HG02885 (cell line): ENCODE measurements around the gene PKNOX1.
A peak's percentile ranks its signal among the peaks of the same experiment; 100 is the strongest.
"Not testable (repeated sequence)": the region's sequence is repeated elsewhere in the genome, so short reads cannot be mapped to it uniquely, and the experiment has no call there.

Experiments
- ATAC-seq: cut with Tn5 transposase; IDR thresholded peaks from one replicate; pipeline ENCODE4 v1.9.1; 2021; ENCODE audit warnings: mild to moderate bottlenecking; ENCODE audit not compliant: unreplicated experiment, poor library complexity

PKNOX1 gene, protein sequence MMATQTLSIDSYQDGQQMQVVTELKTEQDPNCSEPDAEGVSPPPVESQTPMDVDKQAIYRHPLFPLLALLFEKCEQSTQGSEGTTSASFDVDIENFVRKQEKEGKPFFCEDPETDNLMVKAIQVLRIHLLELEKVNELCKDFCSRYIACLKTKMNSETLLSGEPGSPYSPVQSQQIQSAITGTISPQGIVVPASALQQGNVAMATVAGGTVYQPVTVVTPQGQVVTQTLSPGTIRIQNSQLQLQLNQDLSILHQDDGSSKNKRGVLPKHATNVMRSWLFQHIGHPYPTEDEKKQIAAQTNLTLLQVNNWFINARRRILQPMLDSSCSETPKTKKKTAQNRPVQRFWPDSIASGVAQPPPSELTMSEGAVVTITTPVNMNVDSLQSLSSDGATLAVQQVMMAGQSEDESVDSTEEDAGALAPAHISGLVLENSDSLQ

DNA sequence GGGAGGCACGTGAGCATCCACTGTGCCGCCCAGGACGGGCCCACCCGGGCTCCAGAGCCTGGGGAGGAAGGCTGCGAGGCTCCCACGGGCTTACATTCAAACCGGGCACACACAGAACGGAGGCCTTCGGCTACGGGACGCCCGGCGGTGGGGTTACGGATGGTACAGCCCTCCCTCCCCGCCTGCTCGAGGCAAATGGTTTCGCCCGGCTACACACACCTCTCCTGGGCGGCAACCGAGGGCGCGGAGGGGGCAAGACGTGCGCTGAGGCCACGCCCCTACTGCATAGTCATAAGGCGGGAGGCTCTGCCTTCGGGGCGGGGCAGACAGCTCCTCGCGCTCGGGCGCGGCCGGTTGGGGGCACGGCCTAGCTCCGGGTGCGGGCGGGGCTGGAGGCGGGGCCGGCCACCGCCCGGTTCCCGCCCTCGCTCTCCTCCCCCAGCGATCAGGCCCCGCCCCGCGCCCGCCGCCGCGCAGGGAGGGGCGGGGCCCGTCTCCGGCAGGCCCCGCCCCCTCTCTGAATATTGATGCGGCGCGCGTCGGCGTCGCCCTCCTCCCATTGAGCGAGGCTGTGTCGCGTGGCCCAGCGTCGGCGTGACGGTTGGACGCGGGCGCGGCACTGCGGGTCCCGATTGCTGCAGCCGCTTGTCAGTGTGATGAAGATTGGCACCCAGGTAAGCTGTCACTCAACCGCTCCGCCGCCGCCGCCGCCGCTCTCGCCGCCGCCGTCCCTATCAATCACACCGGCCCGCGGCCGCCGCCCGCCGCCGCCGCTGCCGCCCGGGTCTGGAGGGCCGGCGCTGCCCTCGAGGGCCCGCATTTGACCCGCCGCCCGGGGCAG, at the start of gene PKNOX1:
TSS of gene PKNOX1 (plus strand) at position 572 of the 841 bp plus-strand sequence. CDS start 29,820 bp downstream, outside the sequence.
- peak; percentile 82 for ATAC-seq

DNA sequence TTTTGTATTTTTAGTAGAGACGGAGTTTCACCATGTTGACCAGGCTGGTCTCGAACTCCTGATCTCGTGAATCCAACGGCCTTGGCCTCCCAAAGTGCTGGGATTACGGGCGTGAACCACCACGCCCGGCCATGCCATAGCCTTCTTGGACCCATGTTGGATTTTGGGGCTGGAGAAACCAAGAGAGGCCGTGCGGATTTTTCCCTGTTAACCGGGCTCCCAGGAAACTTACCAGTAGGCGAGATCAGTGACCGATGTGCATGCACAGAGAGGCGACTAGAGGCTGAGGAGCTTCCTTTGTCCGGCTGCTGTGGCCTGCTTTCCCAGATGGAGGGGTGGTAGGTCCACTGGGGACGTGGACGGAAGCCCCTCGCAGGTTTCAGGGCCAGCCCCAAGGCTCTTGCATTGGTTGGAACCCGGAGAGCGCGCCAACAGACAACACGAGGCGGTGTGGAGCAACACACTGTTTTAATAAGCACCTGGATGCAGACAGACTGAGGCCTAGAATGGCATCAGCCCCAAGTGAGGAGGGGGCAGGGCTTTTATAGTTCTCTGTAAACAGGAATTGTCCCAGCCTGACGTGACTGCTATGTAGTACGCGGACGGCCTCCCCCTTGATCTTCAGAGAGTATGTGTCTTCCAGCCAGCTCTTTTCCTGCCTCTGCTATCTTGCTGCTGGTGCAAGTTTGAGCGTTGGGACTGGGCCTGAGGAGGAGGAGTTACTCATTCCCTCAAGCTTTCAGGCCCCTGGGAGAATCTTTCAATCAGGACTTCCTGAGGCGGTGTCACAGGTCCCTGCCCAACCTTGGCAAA, 49.0 kb upstream of the PKNOX1 start, which contains the start of gene ERVH48-1:
TSS of gene ERVH48-1 (minus strand) at position 517 of the 813 bp plus-strand sequence. CDS start 6,624 bp downstream, outside the sequence.
- no peak for ATAC-seq

GRCh38 chr21:42927474-42928200, 46.7 kb upstream of the PKNOX1 start:
- not testable (repeated sequence) for ATAC-seq

DNA sequence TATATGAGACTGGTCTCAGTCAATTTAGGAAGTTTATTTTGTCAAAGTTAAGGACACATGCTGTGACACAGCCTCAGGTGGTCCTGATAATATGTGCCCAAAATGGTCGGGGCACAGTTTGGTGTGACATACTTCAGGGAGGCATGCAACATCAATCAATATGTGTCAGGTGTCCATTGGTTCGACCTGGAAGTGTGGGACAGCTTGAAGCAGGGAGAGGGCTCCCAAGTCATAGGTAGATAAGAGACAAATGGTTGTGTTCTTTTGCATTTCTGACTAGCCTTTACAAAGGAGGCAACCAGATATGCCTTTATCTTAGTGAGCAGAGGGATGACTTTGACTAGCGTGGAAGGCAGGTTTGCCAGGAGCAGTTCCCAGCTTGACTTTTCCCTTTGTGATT, 44.4 kb upstream of the PKNOX1 start:
- ATAC-seq = no peak

DNA sequence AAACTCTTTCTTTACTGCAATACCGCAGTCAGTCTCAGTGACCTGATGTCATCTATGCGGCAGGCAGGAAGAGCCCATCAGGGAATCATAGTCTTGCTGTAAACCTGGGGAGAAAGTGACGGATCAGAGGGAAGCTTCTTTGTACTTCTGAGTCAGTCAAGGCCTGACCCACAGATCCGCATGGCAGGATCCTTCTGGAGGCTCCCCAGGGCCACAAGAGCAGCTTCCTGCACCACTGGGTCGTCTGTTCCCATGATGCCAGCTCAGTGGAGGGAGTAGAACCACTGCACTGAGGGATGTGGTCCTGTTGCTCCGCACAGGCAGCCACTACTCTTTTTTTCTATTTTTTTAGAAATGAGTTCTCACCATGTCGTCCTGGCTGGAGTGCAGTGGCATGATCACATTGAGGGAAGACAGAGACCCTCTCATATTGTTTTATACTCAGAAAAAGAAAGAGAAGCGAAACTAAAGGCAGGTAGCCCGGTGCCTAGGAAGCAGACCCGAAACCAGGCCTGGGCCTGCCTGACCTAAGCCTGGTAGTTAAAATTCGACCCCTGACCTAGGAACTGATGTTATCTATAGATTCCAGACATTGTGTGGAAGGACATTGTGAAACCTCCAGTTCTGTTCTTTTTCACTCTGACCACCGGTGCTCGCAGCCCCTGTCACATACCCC, 42.7 kb upstream of the PKNOX1 start:
- ATAC-seq = no peak

DNA sequence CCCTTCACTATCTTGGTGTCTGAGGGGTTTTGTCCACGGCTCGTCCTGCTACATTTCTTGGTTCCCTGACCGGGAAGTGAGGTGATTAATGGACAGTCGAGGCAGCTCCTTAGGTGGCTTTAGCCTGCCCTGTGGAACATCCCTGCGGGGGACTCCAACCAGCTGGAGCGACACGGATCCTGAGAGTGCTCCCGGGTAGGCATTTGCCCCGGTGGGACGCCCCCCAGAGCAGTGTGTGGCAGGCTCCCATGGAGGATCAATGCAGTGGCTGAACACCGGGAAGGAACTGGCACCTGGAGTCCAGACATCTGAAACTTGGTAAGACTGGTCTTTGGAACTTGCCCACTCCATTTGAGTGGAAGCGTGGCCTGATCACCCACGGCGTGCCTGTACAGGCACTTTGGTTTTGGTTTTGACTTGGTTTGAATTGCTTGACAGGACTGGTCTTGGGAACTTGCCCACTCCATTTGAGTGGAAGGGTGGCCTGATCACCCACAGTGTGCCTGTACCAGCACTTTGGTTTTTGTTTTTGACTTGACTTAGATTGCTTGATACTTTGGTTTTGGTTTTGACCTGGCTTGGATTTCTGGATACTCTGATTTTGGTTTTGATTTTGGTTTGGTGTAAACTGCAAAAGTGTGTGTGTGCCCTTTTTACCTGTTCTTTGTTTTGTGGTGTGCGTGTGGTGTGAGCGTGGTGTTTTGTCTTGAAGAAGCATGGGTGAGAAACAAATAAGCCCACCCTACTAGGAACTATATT, 41.8 kb upstream of the PKNOX1 start:
- not testable (repeated sequence) for ATAC-seq

DNA sequence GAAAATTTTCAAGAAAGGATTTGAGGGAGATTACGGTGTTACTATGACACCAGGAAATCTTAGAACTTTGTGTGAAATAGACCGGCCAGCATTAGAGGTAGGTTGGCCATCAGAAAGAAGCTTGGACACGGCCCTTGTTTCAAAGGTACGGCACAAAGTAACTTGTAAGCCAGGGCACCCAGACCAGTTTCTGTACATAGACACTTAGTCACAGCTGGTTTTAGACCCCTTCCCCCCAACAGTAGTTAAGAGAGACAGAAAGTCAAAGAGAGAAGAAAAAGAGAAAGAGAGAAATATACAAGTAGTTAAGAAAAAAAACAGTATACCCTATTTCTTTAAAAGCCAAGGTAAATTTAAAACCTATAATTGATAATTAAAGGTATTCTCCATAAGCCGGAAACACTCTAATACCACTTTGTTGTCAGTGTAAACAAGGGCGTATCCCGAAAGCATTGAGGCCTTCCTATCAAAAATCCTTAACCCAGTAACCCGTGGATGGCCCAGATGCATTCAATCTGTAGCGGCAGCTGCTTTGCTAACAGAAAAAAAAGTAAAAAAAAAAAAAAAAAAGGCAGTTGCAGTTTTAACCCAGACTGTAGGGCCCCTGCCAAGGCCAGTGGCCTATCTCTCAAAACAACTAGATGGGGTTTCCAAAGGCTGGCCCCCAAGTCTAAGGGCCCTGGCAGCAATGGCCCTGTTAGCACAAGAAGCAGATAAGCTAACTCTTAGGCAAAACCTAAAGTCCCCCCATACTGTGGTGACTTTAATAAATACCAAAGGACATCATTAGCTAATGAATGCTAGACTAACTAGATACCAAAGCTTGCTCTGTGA, 41.0 kb upstream of the PKNOX1 start:
- ATAC-seq = not testable (repeated sequence)

GRCh38 chr21:42933973-42934372, 40.4 kb upstream of the PKNOX1 start:
- ATAC-seq = not testable (repeated sequence)

DNA sequence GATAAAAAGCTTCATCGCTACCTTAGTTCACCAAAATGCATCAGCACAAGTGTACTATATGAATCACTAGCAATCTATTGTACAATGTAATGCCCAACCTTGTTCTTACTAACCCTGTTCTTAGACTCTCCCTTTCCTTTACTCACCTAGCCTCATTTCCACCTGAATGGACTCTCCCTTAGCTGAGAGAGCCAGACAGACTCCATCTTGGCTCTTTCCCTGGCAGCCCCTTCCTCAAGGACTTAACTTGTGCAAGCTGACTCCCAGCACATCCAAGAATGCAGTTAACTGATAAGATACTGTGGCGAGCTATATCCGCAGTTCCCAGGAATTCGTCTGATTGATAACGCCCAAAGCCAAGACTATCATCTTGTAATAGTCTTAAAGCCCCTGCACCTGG, 38.0 kb upstream of the PKNOX1 start:
- not testable (repeated sequence) for ATAC-seq

DNA sequence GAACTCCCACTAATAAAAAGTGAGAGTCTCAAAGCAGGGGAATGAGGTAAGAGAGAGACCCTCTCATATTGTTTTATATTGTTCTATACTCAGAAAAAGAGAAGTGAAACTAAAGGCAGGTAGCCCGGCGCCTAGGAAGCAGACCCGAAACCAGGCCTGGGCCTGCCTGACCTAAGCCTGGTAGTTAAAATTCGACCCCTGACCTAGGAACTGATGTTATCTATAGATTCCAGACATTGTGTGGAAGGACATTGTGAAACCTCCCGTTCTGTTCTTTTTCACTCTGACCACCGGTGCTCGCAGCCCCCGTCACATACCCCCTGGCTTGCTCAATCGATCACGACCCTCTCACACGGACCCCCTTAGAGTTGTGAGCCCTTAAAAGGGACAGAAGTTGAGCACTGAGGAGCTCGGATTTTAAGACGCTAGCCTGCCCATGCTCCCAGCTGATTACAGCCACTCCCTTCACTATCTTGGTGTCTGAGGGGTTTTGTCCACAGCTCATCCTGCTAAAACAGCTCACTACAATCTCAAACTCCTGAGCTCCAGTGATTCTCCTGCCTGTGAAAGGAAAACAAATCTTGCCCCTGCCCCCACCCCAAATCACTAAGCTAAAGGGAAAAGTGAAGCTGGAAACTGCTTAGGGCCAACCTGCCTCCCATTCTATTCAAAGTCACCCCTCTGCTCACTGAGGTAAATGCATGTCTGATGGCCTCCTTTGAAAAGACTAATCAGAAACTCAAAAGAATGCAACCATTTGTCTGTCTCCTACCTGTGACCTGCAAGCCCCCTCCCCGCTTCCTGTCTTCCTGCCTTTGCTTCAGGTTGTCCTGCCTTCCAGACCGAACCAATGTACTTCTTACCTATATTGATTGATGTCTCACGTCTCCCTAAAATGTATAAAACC, 37.1 kb upstream of the PKNOX1 start:
- ATAC-seq = not testable (repeated sequence)

- ATAC-seq = no peak
These were observed 36.3 kb upstream of the PKNOX1 start for GRCh38 chr21:42937960-42938605.

GRCh38 chr21:42938606-42938995, 35.8 kb upstream of the PKNOX1 start:
- not testable (repeated sequence) for ATAC-seq

DNA sequence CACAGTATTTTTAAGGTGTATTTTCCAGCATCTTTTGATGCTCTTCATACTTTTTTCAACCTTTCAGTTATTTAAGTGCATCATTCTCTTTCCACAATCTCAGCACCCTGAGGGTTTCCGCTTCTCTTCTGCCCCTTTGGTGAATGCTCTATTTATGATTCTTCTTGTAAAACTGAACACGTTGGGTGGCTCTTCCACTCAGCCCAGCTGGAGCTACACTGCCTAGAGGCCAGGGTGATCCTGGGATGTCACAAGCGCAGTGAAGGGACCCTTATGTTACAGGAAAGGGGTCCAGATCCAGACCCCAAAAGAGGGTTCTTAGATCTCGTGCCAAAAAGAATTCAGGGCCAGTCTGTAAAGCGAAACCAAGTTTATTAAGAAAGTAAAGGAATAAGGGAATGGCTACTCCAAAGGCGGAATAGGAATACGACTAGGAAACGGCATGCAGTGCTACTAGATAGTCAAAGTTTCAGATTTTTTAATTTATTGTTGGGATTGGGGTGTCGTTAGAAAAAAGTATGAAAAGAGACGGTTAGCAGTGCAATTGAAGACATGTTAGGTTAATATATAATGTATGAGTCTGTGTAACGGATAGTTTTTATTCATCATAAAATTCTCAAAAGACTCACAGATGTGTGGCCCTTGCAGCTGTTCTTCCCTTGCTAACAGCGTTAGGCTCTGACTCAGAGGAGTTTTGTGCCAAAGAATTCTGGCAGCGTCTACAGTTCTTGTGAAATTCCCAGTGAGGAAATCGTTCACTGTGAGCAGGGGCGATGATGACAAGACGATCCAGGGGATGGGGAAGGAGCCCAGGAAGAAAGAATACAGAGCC, 34.6 kb upstream of the PKNOX1 start:
- no peak for ATAC-seq

DNA sequence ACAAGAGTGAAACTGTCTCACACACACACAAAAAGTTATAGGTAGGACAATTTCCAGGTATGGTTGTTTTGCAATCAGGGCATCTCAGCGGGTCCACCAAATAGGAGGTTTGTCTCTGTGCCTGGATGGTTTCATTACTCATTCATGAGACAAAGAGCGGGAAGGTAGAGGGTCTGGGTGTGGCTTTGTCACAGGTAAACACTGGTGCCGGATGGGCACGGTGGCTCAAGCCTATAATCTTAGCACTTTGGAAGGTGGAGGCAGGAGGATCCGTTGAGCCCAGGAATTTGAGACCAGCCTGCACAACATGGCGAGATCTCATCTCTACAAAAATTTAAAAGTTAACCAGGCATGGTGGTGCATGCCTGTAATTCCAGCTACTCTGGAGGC, 32.7 kb upstream of the PKNOX1 start:
- no peak for ATAC-seq

- no peak for ATAC-seq
These were observed 32.1 kb upstream of the PKNOX1 start for GRCh38 chr21:42942244-42942643.
